HG03039 (cell line): ENCODE data around the gene DTNB.
A peak's percentile ranks its signal among the peaks of the same experiment; 100 is the strongest.
"Not testable (repeated sequence)": the region's sequence is repeated elsewhere in the genome, so short reads cannot be mapped to it uniquely, and the experiment has no call there.

Experiments used
- ATAC-seq: cut with Tn5 transposase; IDR thresholded peaks from one replicate; pipeline ENCODE4 v1.9.1; 2021; ENCODE audit warnings: mild to moderate bottlenecking, moderate library complexity; ENCODE audit not compliant: unreplicated experiment

DTNB gene

GRCh38 chr2:25684577-25685473, 11.4 kb upstream of the DTNB start:
- ATAC-seq = no peak

GRCh38 chr2:25682082-25682481, 8.7 kb upstream of the DTNB start:
- no peak for ATAC-seq

- no peak for ATAC-seq
These were observed 4.5 kb upstream of the DTNB start for GRCh38 chr2:25677877-25678276.

GRCh38 chr2:25674077-25674362, 643 bp upstream of the DTNB start:
- ATAC-seq = no peak

- peak; percentile 42 for ATAC-seq
These were observed 680 bp downstream of the DTNB start for GRCh38 chr2:25672494-25673299.

- no peak for ATAC-seq
These were observed 1.8 kb downstream of the DTNB start for GRCh38 chr2:25671622-25672021.

- ATAC-seq = no peak
These were observed 3.9 kb downstream of the DTNB start for GRCh38 chr2:25669520-25669919.

- no peak for ATAC-seq
These were observed 7.2 kb downstream of the DTNB start for GRCh38 chr2:25666218-25666617.

GRCh38 chr2:25665429-25665828, 7.9 kb downstream of the DTNB start:
- ATAC-seq = not testable (repeated sequence)

GRCh38 chr2:25664965-25665307, 8.4 kb downstream of the DTNB start:
- no peak for ATAC-seq

- ATAC-seq = no peak
These were observed 9.0 kb downstream of the DTNB start for GRCh38 chr2:25664183-25664964.

- ATAC-seq = no peak
These were observed 18.1 kb downstream of the DTNB start for GRCh38 chr2:25655316-25655715.

- no peak for ATAC-seq
These were observed 18.6 kb downstream of the DTNB start for GRCh38 chr2:25654801-25655200.

- ATAC-seq = no peak
These were observed 21.5 kb downstream of the DTNB start for GRCh38 chr2:25651782-25652455.

- ATAC-seq = no peak
These were observed 22.3 kb downstream of the DTNB start for GRCh38 chr2:25651066-25651465.

- no peak for ATAC-seq
These were observed 23.1 kb downstream of the DTNB start for GRCh38 chr2:25650256-25650655.

- no peak for ATAC-seq
These were observed 23.6 kb downstream of the DTNB start for GRCh38 chr2:25649786-25650185.

- no peak for ATAC-seq
These were observed 31.1 kb downstream of the DTNB start for GRCh38 chr2:25642298-25642697.

GRCh38 chr2:25639696-25640095, 33.7 kb downstream of the DTNB start:
- ATAC-seq = no peak

GRCh38 chr2:25639131-25639530, 34.2 kb downstream of the DTNB start:
- no peak for ATAC-seq

GRCh38 chr2:25635797-25636196, 37.6 kb downstream of the DTNB start:
- ATAC-seq = no peak
